SK-N-SH treated with all-trans-retinoic acid at 6 μM for 48 hours (cell line): ENCODE data around the gene ACVR2A.

Experiments
- ATAC-seq: fragments of 200-7000 bp; cut with Tn5 transposase; 3 replicates; pipeline ENCODE4 v1.9.1; 2020; ENCODE audit warnings: mild to moderate bottlenecking, moderate library complexity
- ARNTL ChIP-seq: fragments of 450-650 bp; formaldehyde crosslinking; IDR thresholded peaks from 2 replicates; pipeline ENCODE4 v1.5.0; 2020; ENCODE audit warnings: low read depth, mild to moderate bottlenecking, moderate library complexity, borderline replicate concordance
- BACH2 ChIP-seq: fragments of 250-450 bp; sonication (Bioruptor Pico); IDR thresholded peaks from 2 replicates; pipeline ENCODE4 v1.9.0; 2021; ENCODE audit warnings: mild to moderate bottlenecking, borderline replicate concordance
- CREB5 ChIP-seq: fragments of 250-450 bp; sonication (Bioruptor Pico); IDR thresholded peaks from 2 replicates; pipeline ENCODE4 v1.5.1; 2020; ENCODE audit warnings: low read depth, mild to moderate bottlenecking, moderate library complexity
- CSDC2 ChIP-seq: fragments of 250-450 bp; sonication (Bioruptor Pico); IDR thresholded peaks from 2 replicates; pipeline ENCODE4 v1.5.0; 2020; ENCODE audit warnings: mild to moderate bottlenecking, moderate library complexity
- ESRRG ChIP-seq: fragments of 250-450 bp; sonication (Bioruptor Pico); IDR thresholded peaks from 2 replicates; pipeline ENCODE4 v1.6.1; 2021; ENCODE audit warnings: mild to moderate bottlenecking
- GLIS3 ChIP-seq: fragments of 250-450 bp; sonication (Bioruptor Pico); IDR thresholded peaks from 2 replicates; pipeline ENCODE4 v1.5.0; 2020; ENCODE audit warnings: mild to moderate bottlenecking, moderate library complexity
- ISL1 ChIP-seq: fragments of 250-450 bp; sonication (Bioruptor Pico); IDR thresholded peaks from 2 replicates; pipeline ENCODE4 v2.1.2; 2022; ENCODE audit warnings: mild to moderate bottlenecking, moderate library complexity
- OSR1 ChIP-seq: fragments of 250-450 bp; sonication (Bioruptor Pico); IDR thresholded peaks from 2 replicates; pipeline ENCODE4 v1.8.0; 2022; ENCODE audit warnings: moderate library complexity, mild to moderate bottlenecking, inconsistent platforms
- PPARA ChIP-seq: fragments of 250-450 bp; sonication (Bioruptor Pico); IDR thresholded peaks from 2 replicates; pipeline ENCODE4 v1.5.0; 2020; ENCODE audit warnings: mild to moderate bottlenecking, borderline replicate concordance
- RARB ChIP-seq: fragments of 250-450 bp; sonication (Bioruptor Pico); IDR thresholded peaks from 2 replicates; pipeline ENCODE4 v1.8.0; 2021; ENCODE audit warnings: mild to moderate bottlenecking, moderate library complexity
- SNAI2 ChIP-seq: fragments of 250-450 bp; sonication (Bioruptor Pico); IDR thresholded peaks from 2 replicates; pipeline ENCODE4 v1.5.0; 2020; ENCODE audit warnings: mild to moderate bottlenecking, moderate library complexity
- TCF4 ChIP-seq: fragments of 250-450 bp; sonication (Bioruptor Pico); IDR thresholded peaks from 2 replicates; pipeline ENCODE4 v1.8.0; 2021; ENCODE audit warnings: mild to moderate bottlenecking, moderate library complexity, borderline replicate concordance
- TOX ChIP-seq: fragments of 250-450 bp; sonication (Bioruptor Pico); IDR thresholded peaks from 2 replicates; pipeline ENCODE4 v1.8.0; 2021; ENCODE audit warnings: mild to moderate bottlenecking, moderate library complexity, borderline replicate concordance
- TSHZ2 ChIP-seq: fragments of 250-450 bp; sonication (Bioruptor Pico); IDR thresholded peaks from 2 replicates; pipeline ENCODE4 v1.5.0; 2020; ENCODE audit warnings: mild to moderate bottlenecking, moderate library complexity
- ZC3H10 ChIP-seq: fragments of 250-450 bp; sonication (Bioruptor Pico); IDR thresholded peaks from 2 replicates; pipeline ENCODE4 v1.5.1; 2021; ENCODE audit warnings: mild to moderate bottlenecking, moderate library complexity
- ZNF565 ChIP-seq: fragments of 450-650 bp; formaldehyde crosslinking; conservative IDR thresholded peaks from 2 replicates; pipeline ENCODE4 v1.5.0; 2020; ENCODE audit warnings: low read depth, mild to moderate bottlenecking, moderate library complexity
- ZNF70 ChIP-seq: fragments of 450-650 bp; formaldehyde crosslinking; IDR thresholded peaks from 2 replicates; pipeline ENCODE4 v1.5.0; 2020; ENCODE audit warnings: mild to moderate bottlenecking, moderate library complexity
- ZNF8 ChIP-seq: fragments of 450-650 bp; formaldehyde crosslinking; IDR thresholded peaks from 2 replicates; pipeline ENCODE4 v1.5.0; 2020; ENCODE audit warnings: mild to moderate bottlenecking, moderate library complexity
- TF ChIP-seq, protein P1 (sequence below): fragments of 250-450 bp; sonication (Bioruptor Pico); IDR thresholded peaks from 2 replicates; pipeline ENCODE4 v1.8.0; 2020; ENCODE audit warnings: mild to moderate bottlenecking, moderate library complexity, borderline replicate concordance
- TF ChIP-seq, protein P2 (sequence below): fragments of 250-450 bp; sonication (Bioruptor Pico); IDR thresholded peaks from 2 replicates; pipeline ENCODE4 v1.8.0; 2021; ENCODE audit warnings: low read depth, mild to moderate bottlenecking, moderate library complexity, borderline replicate concordance
- TF ChIP-seq, protein P3 (sequence below): fragments of 250-450 bp; sonication (Bioruptor Pico); IDR thresholded peaks from 2 replicates; pipeline ENCODE4 v1.5.1; 2021; ENCODE audit warnings: mild to moderate bottlenecking, moderate library complexity

ACVR2A gene

GRCh38 chr2:147937744-147938349 lies 93.0 kb downstream of the ACVR2A start (continued):
- TF ChIP-seq, protein P1, sequence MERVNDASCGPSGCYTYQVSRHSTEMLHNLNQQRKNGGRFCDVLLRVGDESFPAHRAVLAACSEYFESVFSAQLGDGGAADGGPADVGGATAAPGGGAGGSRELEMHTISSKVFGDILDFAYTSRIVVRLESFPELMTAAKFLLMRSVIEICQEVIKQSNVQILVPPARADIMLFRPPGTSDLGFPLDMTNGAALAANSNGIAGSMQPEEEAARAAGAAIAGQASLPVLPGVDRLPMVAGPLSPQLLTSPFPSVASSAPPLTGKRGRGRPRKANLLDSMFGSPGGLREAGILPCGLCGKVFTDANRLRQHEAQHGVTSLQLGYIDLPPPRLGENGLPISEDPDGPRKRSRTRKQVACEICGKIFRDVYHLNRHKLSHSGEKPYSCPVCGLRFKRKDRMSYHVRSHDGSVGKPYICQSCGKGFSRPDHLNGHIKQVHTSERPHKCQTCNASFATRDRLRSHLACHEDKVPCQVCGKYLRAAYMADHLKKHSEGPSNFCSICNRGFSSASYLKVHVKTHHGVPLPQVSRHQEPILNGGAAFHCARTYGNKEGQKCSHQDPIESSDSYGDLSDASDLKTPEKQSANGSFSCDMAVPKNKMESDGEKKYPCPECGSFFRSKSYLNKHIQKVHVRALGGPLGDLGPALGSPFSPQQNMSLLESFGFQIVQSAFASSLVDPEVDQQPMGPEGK (CRISPR knock-in tag) = no peak
- no peak for TF ChIP-seq ISL1 (CRISPR knock-in tag)
- TF ChIP-seq ARNTL (CRISPR knock-in tag) = no peak
- no peak for TF ChIP-seq TCF4
- no peak for TF ChIP-seq BACH2 (CRISPR knock-in tag)
- TF ChIP-seq, protein P2, sequence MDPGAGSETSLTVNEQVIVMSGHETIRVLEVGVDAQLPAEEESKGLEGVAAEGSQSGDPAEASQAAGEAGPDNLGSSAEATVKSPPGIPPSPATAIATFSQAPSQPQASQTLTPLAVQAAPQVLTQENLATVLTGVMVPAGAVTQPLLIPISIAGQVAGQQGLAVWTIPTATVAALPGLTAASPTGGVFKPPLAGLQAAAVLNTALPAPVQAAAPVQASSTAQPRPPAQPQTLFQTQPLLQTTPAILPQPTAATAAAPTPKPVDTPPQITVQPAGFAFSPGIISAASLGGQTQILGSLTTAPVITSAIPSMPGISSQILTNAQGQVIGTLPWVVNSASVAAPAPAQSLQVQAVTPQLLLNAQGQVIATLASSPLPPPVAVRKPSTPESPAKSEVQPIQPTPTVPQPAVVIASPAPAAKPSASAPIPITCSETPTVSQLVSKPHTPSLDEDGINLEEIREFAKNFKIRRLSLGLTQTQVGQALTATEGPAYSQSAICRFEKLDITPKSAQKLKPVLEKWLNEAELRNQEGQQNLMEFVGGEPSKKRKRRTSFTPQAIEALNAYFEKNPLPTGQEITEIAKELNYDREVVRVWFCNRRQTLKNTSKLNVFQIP (CRISPR knock-in tag) = no peak
- TF ChIP-seq OSR1 (CRISPR knock-in tag) = no peak

GRCh38 chr2:147939313-147939712 lies 94.5 kb downstream of the ACVR2A start:
- no peak for ATAC-seq
- TF ChIP-seq, protein P1 (CRISPR knock-in tag) = no peak
- no peak for TF ChIP-seq RARB (CRISPR knock-in tag)
- TF ChIP-seq TCF4 = no peak
- TF ChIP-seq OSR1 (CRISPR knock-in tag) = no peak
- TF ChIP-seq, protein P3, sequence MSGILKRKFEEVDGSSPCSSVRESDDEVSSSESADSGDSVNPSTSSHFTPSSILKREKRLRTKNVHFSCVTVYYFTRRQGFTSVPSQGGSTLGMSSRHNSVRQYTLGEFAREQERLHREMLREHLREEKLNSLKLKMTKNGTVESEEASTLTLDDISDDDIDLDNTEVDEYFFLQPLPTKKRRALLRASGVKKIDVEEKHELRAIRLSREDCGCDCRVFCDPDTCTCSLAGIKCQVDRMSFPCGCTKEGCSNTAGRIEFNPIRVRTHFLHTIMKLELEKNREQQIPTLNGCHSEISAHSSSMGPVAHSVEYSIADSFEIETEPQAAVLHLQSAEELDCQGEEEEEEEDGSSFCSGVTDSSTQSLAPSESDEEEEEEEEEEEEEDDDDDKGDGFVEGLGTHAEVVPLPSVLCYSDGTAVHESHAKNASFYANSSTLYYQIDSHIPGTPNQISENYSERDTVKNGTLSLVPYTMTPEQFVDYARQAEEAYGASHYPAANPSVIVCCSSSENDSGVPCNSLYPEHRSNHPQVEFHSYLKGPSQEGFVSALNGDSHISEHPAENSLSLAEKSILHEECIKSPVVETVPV = no peak
- TF ChIP-seq CSDC2 (CRISPR knock-in tag) = no peak
- no peak for TF ChIP-seq PPARA (CRISPR knock-in tag)
- TF ChIP-seq SNAI2 = no peak
- no peak for TF ChIP-seq ZC3H10 (CRISPR knock-in tag)
- no peak for TF ChIP-seq CREB5 (CRISPR knock-in tag)
- no peak for TF ChIP-seq ESRRG (CRISPR knock-in tag)
- TF ChIP-seq ZNF70 = no peak
- TF ChIP-seq TSHZ2 = no peak
- TF ChIP-seq TOX (CRISPR knock-in tag) = no peak
- no peak for TF ChIP-seq GLIS3 (CRISPR knock-in tag)
- no peak for TF ChIP-seq ZNF8 (CRISPR knock-in tag)
- no peak for TF ChIP-seq ISL1 (CRISPR knock-in tag)
- TF ChIP-seq, protein P2 (CRISPR knock-in tag) = no peak
- TF ChIP-seq ZNF565 (CRISPR knock-in tag) = no peak
